HG02840 (cell line): ENCODE measurements around the gene INTS7.
"Not testable (repeated sequence)": the region's sequence is repeated elsewhere in the genome, so short reads cannot be mapped to it uniquely, and the experiment has no call there.

Source experiments
- ATAC-seq: cut with Tn5 transposase; IDR thresholded peaks from one replicate; pipeline ENCODE4 v1.9.1; 2021; ENCODE audit warnings: mild to moderate bottlenecking, moderate library complexity, moderate number of reproducible peaks; ENCODE audit not compliant: unreplicated experiment, low FRiP score

The INTS7 gene

GRCh38 chr1:211939876-211940468 is 95.4 kb downstream of the INTS7 start:
- ATAC-seq, result peak; percentile 81

GRCh38 chr1:211938561-211938997 is 96.8 kb downstream of the INTS7 start:
- ATAC-seq, result no peak

- not testable (repeated sequence) for ATAC-seq
Observed at GRCh38 chr1:211937422-211937821, 97.9 kb downstream of the INTS7 start.

GRCh38 chr1:211935448-211935970 is 99.8 kb downstream of the INTS7 start:
- ATAC-seq, result peak; percentile 74

GRCh38 chr1:211933946-211934714 is 101.2 kb downstream of the INTS7 start:
- no peak for ATAC-seq

- no peak for ATAC-seq
Observed at GRCh38 chr1:211932933-211933254, 102.5 kb downstream of the INTS7 start.

- no peak for ATAC-seq
Observed at GRCh38 chr1:211932231-211932932, 103.0 kb downstream of the INTS7 start.

- ATAC-seq, result no peak
Observed at GRCh38 chr1:211929683-211930082, 105.7 kb downstream of the INTS7 start.

GRCh38 chr1:211928993-211929637 is 106.2 kb downstream of the INTS7 start:
- ATAC-seq, result no peak

GRCh38 chr1:211928290-211928801 is 107.0 kb downstream of the INTS7 start:
- ATAC-seq, result no peak

- no peak for ATAC-seq
Observed at GRCh38 chr1:211925016-211925415, 110.3 kb downstream of the INTS7 start.

- no peak for ATAC-seq
Observed at GRCh38 chr1:211924256-211924655, 111.1 kb downstream of the INTS7 start.

GRCh38 chr1:211923095-211923494 is 112.3 kb downstream of the INTS7 start:
- no peak for ATAC-seq

GRCh38 chr1:211921579-211922095 is 113.7 kb downstream of the INTS7 start:
- ATAC-seq, result no peak

- no peak for ATAC-seq
Observed at GRCh38 chr1:211920602-211921226, 114.6 kb downstream of the INTS7 start.

- ATAC-seq, result no peak
Observed at GRCh38 chr1:211920141-211920572, 115.2 kb downstream of the INTS7 start.

GRCh38 chr1:211918843-211919414 is 116.4 kb downstream of the INTS7 start:
- ATAC-seq, result no peak

- not testable (repeated sequence) for ATAC-seq
Observed at GRCh38 chr1:211916458-211916857, 118.9 kb downstream of the INTS7 start.

GRCh38 chr1:211915924-211916323 is 119.4 kb downstream of the INTS7 start:
- ATAC-seq, result no peak
